ENCODE data around the gene NF1. TPM values are rescaled to one million over a fixed set of nuclear protein-coding genes. Genes with fewer than 3 reads are reported as not detected.
"Not testable (repeated sequence)": the region's sequence is repeated elsewhere in the genome, so short reads cannot be mapped to it uniquely, and the experiment has no call there.

NF1 gene
- total and polyA plus RNA-seq, 4 donors: 8.4 to 116 (median 25.5) TPM

- Histone ChIP-seq H3K27me3 (ENCODE audit: control insufficient read depth in 3 of 3, insufficient read depth in 3 of 3, low read length in 2 of 3) (no peaks in the 10 kb centered on the region), H3K4me3 (no peak overlapping the region), H3K36me3 (ENCODE audit: control insufficient read depth in 4 of 4, insufficient read depth in 4 of 4, low read length in 4 of 4) (peaks cover 0 to 3% (median 0%) of the 10 kb centered on the region in 4 donors), H3K9me3 (ENCODE audit: control insufficient read depth in 4 of 4, insufficient read depth in 3 of 4, low read length in 3 of 4) (no peaks in the 10 kb centered on the region), H3K4me1 (ENCODE audit: control insufficient read depth in 5 of 5, insufficient read depth in 5 of 5, low read length in 5 of 5) (no peaks in the 10 kb centered on the region), H3K9ac (ENCODE audit: insufficient read depth in 1 of 2, low read length in 2 of 2) (no peak overlapping the region), H3K27ac (ENCODE audit: low read depth in 1 of 2, low read length in 1 of 2) (no peak overlapping the region)
- ATAC-seq (ENCODE audit: insufficient read depth, low FRiP score) (no peak), DNase-seq (no peak)
- no peak for TF ChIP-seq CTCF (IDR thresholded peaks at IDR 0.05; ENCODE audit: control extremely low read depth, extremely low read depth)
- WGBS, 2 donors: 93 to 95% methylated on average over 2 of the region's 2 CpGs
Observed at GRCh38 chr17:31174215-31174614, 79.4 kb downstream of the NF1 start.

DNA sequence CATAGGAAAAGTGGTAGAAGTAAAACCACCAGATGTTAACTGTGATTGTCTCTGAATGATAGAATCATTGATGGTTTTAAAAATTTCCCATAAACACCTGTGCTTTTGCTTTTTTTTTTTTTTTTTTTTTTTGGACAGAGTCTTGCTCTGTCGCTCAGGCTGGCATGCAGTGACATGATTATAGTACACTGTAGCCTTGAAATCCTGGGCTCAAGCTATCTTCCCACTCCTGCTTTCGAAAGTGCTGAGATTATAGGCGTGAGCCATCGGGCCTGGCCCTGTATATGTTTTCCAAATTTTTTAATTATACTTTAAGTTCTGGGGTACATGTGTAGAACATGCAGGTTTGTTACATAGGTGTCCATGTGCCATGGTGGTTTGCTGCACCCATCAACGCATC lies 80.5 kb downstream of the NF1 start:
- no peak overlapping the region for H3K9ac ChIP-seq (ENCODE audit: insufficient read depth in 1 of 2, low read length in 2 of 2)
- ATAC-seq (ENCODE audit: insufficient read depth, low FRiP score) (no peak), DNase-seq (no peak)
- no peaks in the 10 kb centered on the region for H3K27me3 ChIP-seq (ENCODE audit: control insufficient read depth in 3 of 3, insufficient read depth in 3 of 3, low read length in 2 of 3)
- H3K4me1 ChIP-seq (ENCODE audit: control insufficient read depth in 5 of 5, insufficient read depth in 5 of 5, low read length in 5 of 5): no peaks in the 10 kb centered on the region
- no peak overlapping the region for H3K4me3 ChIP-seq
- H3K36me3 ChIP-seq (ENCODE audit: control insufficient read depth in 4 of 4, insufficient read depth in 4 of 4, low read length in 4 of 4): peaks cover 0 to 3% (median 0%) of the 10 kb centered on the region in 4 donors
- no peak for TF ChIP-seq CTCF (IDR thresholded peaks at IDR 0.05; ENCODE audit: control extremely low read depth, extremely low read depth)
- 97 to 98% methylated on average over 5 of the region's 5 CpGs for WGBS, 2 donors
- no peaks in the 10 kb centered on the region for H3K9me3 ChIP-seq (ENCODE audit: control insufficient read depth in 4 of 4, insufficient read depth in 3 of 4, low read length in 3 of 4)
- H3K27ac ChIP-seq (ENCODE audit: low read depth in 1 of 2, low read length in 1 of 2): no peak overlapping the region

DNA sequence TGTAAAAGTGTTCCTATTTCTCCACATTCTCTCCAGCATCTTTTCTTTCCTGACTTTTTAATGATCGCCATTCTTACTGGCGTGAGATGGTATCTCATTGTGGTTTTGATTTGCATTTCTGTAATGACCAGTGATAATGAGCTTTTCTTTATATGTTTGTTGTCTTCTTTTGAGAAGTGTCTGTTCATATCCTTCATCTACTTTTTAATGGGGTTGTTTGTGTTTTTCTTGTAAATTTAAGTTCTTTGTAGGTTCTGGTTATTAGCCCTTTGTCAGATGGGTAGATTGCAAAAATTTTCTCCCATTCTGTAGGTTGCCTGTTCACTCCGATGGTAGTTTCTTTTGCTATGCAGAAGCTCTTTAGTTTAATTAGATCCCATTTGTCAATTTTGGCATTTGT lies 81.4 kb downstream of the NF1 start:
- not testable (repeated sequence) for H3K4me1 ChIP-seq (ENCODE audit: control insufficient read depth in 5 of 5, insufficient read depth in 5 of 5, low read length in 5 of 5); H3K36me3 ChIP-seq (ENCODE audit: control insufficient read depth in 4 of 4, insufficient read depth in 4 of 4, low read length in 4 of 4); ATAC-seq (ENCODE audit: insufficient read depth, low FRiP score); H3K9ac ChIP-seq (ENCODE audit: insufficient read depth in 1 of 2, low read length in 2 of 2); DNase-seq; H3K27ac ChIP-seq (ENCODE audit: low read depth in 1 of 2, low read length in 1 of 2); H3K27me3 ChIP-seq (ENCODE audit: control insufficient read depth in 3 of 3, insufficient read depth in 3 of 3, low read length in 2 of 3); H3K4me3 ChIP-seq; H3K9me3 ChIP-seq (ENCODE audit: control insufficient read depth in 4 of 4, insufficient read depth in 3 of 4, low read length in 3 of 4)
- 97 to 100% methylated on average over 3 of the region's 3 CpGs for WGBS, 2 donors

- 95 to 98% methylated on average over 1 of the region's 2 CpGs for WGBS, 2 donors
- not testable (repeated sequence) for DNase-seq; H3K4me3 ChIP-seq; H3K27ac ChIP-seq (ENCODE audit: low read depth in 1 of 2, low read length in 1 of 2); H3K4me1 ChIP-seq (ENCODE audit: control insufficient read depth in 5 of 5, insufficient read depth in 5 of 5, low read length in 5 of 5); H3K9ac ChIP-seq (ENCODE audit: insufficient read depth in 1 of 2, low read length in 2 of 2); H3K27me3 ChIP-seq (ENCODE audit: control insufficient read depth in 3 of 3, insufficient read depth in 3 of 3, low read length in 2 of 3); H3K36me3 ChIP-seq (ENCODE audit: control insufficient read depth in 4 of 4, insufficient read depth in 4 of 4, low read length in 4 of 4); H3K9me3 ChIP-seq (ENCODE audit: control insufficient read depth in 4 of 4, insufficient read depth in 3 of 4, low read length in 3 of 4); ATAC-seq (ENCODE audit: insufficient read depth, low FRiP score)
Observed at GRCh38 chr17:31178951-31179350, 84.2 kb downstream of the NF1 start.

DNA sequence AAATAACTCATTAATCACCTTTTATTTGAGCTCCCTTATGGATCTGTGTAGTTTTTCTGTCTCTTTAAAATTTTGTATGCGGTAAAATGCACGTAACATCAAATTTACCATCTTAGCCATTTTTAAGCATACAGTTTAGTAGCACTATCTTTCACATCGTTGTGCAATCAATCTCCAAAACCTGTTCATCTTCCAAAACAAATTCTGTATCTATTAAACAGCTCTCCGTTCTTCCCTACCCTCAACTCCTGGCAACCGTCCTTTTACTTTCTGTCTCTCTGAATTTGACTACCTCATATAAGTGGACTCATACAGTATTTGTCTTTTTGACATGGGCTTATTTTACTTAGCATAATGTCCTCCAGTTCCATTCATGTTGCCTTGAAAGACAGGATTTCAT lies 100.5 kb downstream of the NF1 start:
- no peak for DNase-seq
- Histone ChIP-seq H3K9me3 (ENCODE audit: control insufficient read depth in 4 of 4, insufficient read depth in 3 of 4, low read length in 3 of 4) (no peaks in the 10 kb centered on the region), H3K9ac (ENCODE audit: insufficient read depth in 1 of 2, low read length in 2 of 2) (no peak overlapping the region), H3K27ac (ENCODE audit: low read depth in 1 of 2, low read length in 1 of 2) (no peak overlapping the region), H3K27me3 (ENCODE audit: control insufficient read depth in 3 of 3, insufficient read depth in 3 of 3, low read length in 2 of 3) (no peaks in the 10 kb centered on the region), H3K36me3 (ENCODE audit: control insufficient read depth in 4 of 4, insufficient read depth in 4 of 4, low read length in 4 of 4) (peaks cover 0 to 3% (median 0%) of the 10 kb centered on the region in 4 donors), H3K4me3 (no peak overlapping the region), H3K4me1 (ENCODE audit: control insufficient read depth in 5 of 5, insufficient read depth in 5 of 5, low read length in 5 of 5) (peaks cover 0 to 2% (median 0%) of the 10 kb centered on the region in 5 donors)
- 76 to 90% methylated on average over 5 of the region's 5 CpGs for WGBS, 2 donors
- TF ChIP-seq CTCF (IDR thresholded peaks at IDR 0.05; ENCODE audit: control extremely low read depth, extremely low read depth): no peak
- no peak for ATAC-seq (ENCODE audit: insufficient read depth, low FRiP score)

Data from lung (tissue), 12 donors.